Lung (tissue), 12 donors: Measurements from ENCODE around the gene NTN3. TPM values are rescaled to one million over a fixed set of nuclear protein-coding genes. Genes with fewer than 3 reads are reported as not detected.

Experiments
- ATAC-seq: fragments of 200-7000 bp; cut with Tn5 transposase; one replicate; pipeline ENCODE4 v1.9.1; 2020; ENCODE audit warnings: moderate number of reproducible peaks; ENCODE audit not compliant: insufficient read depth, low FRiP score
- DNase-seq, 3 donors: peaks; one replicate each; pipeline ENCODE4 v3.0.0-alpha.2; 2013 to 2017
- H3K27ac ChIP-seq, 2 donors: one replicate each; pipeline ENCODE4 v1.5.1; 2013; ENCODE audit warnings: mild to moderate bottlenecking in 2 of 2, moderate library complexity in 2 of 2, control low read depth in 1 of 2, inconsistent platforms in 1 of 2, low read depth in 1 of 2, low read length in 1 of 2
- H3K27me3 ChIP-seq, 3 donors: one replicate each; pipeline ENCODE4 v1.5.1; 2013; ENCODE audit warnings: low read length in 2 of 3; ENCODE audit not compliant: control insufficient read depth in 3 of 3, insufficient read depth in 3 of 3
- H3K36me3 ChIP-seq, 4 donors: one replicate each; pipeline ENCODE4 v1.5.1; 2013; ENCODE audit warnings: low read length in 4 of 4, mild to moderate bottlenecking in 1 of 4, moderate library complexity in 1 of 4; ENCODE audit not compliant: control insufficient read depth in 4 of 4, insufficient read depth in 4 of 4
- H3K4me1 ChIP-seq, 5 donors: one replicate each; pipeline ENCODE4 v1.5.1; 2013; ENCODE audit warnings: low read length in 5 of 5, mild to moderate bottlenecking in 2 of 5, moderate library complexity in 1 of 5; ENCODE audit not compliant: control insufficient read depth in 5 of 5, insufficient read depth in 5 of 5
- H3K4me3 ChIP-seq: one replicate; pipeline ENCODE4 v1.5.1; 2013; ENCODE audit warnings: mild to moderate bottlenecking, control low read depth, moderate library complexity
- H3K9ac ChIP-seq, 2 donors: one replicate each; pipeline ENCODE4 v1.5.1; 2013; ENCODE audit warnings: low read length in 2 of 2, control low read depth in 1 of 2; ENCODE audit not compliant: insufficient read depth in 1 of 2
- H3K9me3 ChIP-seq, 4 donors: one replicate each; pipeline ENCODE4 v1.5.1; 2013; ENCODE audit warnings: low read length in 3 of 4, mild to moderate bottlenecking in 1 of 4, moderate library complexity in 1 of 4; ENCODE audit not compliant: control insufficient read depth in 4 of 4, insufficient read depth in 3 of 4
- WGBS, 2 donors: extraction: QIAGEN DNeasy Blood & Tissue Kit; methylation state at CpG; one replicate each; pipeline ENCODE4 v1.1.7; 2013; 5-methylcytosine and 5-hydroxymethylcytosine counted together
- polyA plus RNA-seq, 2 donors: library from polyadenylated mRNA; stranded (reverse); fragments of 200-250 nt; gene quantifications; one replicate each; pipeline ENCODE4 v1.2.1, GENCODE V29; 2013
- total RNA-seq, 2 donors: library from RNA; depleted of rRNA in 1 of 2; stranded (reverse); fragments of >200 nt in 1 of 2; gene quantifications; one replicate each; pipeline ENCODE4 v1.2.1, GENCODE V29; 2014 to 2021
- TF ChIP-seq, protein P1 (sequence below): IDR thresholded peaks from 2 replicates; pipeline ENCODE4 v1.5.1; 2012; ENCODE audit warnings: mild to moderate bottlenecking; ENCODE audit errors: control extremely low read depth, extremely low read depth
- donor health status: control.
- donor health status: control.
- donor health status: Bipolar disorder and iron deficiency.
- donor health status: healthy.
- donor health status: DM: yes; HTN: yes; CAD: no.

The NTN3 gene
- total and polyA plus RNA-seq, 4 donors: 0.06 to 2.4 TPM; not detected in 2

DNA sequence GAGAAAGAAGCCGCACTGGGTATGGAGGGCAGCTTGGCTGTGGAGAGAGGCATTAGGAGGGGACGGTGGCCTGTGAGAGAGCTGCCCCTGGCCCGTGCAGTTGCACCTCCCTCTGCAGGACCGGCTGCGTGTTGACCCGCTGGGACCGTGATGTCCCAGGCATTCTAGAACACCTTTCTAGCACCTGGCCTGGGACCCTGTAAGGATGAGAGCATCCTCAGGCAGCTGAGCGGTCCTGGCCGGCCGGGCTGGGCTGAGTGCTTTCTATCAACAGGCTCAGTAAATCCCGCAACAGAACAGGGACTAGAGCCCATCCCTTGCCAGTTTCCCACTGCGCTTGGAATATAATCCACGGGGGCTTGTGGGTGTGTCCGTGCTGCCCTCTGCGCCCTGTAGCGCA lies 18.5 kb downstream of the NTN3 start:
- TF ChIP-seq, protein P1, sequence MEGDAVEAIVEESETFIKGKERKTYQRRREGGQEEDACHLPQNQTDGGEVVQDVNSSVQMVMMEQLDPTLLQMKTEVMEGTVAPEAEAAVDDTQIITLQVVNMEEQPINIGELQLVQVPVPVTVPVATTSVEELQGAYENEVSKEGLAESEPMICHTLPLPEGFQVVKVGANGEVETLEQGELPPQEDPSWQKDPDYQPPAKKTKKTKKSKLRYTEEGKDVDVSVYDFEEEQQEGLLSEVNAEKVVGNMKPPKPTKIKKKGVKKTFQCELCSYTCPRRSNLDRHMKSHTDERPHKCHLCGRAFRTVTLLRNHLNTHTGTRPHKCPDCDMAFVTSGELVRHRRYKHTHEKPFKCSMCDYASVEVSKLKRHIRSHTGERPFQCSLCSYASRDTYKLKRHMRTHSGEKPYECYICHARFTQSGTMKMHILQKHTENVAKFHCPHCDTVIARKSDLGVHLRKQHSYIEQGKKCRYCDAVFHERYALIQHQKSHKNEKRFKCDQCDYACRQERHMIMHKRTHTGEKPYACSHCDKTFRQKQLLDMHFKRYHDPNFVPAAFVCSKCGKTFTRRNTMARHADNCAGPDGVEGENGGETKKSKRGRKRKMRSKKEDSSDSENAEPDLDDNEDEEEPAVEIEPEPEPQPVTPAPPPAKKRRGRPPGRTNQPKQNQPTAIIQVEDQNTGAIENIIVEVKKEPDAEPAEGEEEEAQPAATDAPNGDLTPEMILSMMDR: no peak
- Histone ChIP-seq H3K9ac (no peak overlapping the region), H3K4me3 (no peak overlapping the region), H3K27me3 (no peaks in the 10 kb centered on the region), H3K9me3 (no peaks in the 10 kb centered on the region), H3K4me1 (peaks cover 0 to 26% (median 4%) of the 10 kb centered on the region in 5 donors), H3K27ac (no peak overlapping the region), H3K36me3 (peaks cover 0 to 6% (median 2%) of the 10 kb centered on the region in 4 donors)
- WGBS, 2 donors: 96 to 97% methylated on average over 16 of the region's 16 CpGs
- no peak for DNase-seq
- ATAC-seq: no peak

DNA sequence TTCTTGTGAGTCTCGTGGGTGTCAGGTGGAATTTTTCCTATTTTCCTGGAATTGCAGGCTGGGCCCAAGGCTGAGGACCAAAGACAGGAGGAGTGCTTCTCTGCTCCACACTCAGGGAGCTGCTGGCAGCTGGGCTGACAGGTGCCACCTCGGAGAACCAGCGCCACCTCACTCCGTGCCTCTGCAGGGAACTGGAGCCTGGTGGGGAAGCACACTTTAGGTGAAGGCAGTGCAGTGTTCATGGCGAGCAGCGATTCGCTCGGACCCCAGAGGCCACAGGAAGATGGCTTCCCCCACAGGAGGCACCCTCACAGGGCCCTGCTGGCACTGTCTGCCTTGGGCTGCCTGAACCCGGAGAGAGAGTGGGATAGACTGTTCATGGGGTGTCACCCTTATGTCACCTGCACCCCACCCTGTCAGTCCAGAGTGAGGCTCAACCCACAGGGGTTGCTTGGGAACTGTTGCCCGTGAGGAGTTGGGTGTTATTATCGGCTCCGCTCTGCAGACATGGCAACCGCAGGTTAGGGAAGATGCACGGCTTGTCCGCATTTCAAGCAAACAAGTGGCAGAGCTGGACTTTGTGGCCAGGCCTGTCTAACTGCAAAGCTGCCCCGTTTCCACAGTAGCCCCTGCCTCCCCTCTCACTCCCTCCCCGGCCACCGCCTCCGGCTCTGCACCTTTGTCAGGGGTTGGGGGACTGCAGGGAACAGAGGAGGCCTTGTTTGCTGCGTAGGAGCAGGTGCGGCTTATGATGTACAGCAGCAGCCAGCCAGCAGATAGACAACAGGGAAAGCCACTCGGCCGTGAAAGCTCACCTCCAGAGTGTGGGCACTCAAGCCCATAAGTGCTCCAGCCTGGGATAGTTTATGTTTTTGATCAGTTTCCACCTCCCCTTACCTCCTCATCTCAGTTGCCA lies 19.4 kb downstream of the NTN3 start:
- H3K4me1 ChIP-seq: peaks cover 0 to 18% (median 0%) of the 10 kb centered on the region in 5 donors
- H3K36me3 ChIP-seq: peaks cover 0 to 6% (median 2%) of the 10 kb centered on the region in 4 donors
- TF ChIP-seq, protein P1: no peak
- 90 to 91% methylated on average over 23 of the region's 23 CpGs for WGBS, 2 donors
- H3K27ac ChIP-seq: no peak overlapping the region
- H3K4me3 ChIP-seq: no peak overlapping the region
- H3K27me3 ChIP-seq: no peaks in the 10 kb centered on the region
- DNase-seq: peak in 2 of 3 donors; percentile 47 to 60
- no peaks in the 10 kb centered on the region for H3K9me3 ChIP-seq
- ATAC-seq: no peak
- H3K9ac ChIP-seq: no peak overlapping the region

DNA sequence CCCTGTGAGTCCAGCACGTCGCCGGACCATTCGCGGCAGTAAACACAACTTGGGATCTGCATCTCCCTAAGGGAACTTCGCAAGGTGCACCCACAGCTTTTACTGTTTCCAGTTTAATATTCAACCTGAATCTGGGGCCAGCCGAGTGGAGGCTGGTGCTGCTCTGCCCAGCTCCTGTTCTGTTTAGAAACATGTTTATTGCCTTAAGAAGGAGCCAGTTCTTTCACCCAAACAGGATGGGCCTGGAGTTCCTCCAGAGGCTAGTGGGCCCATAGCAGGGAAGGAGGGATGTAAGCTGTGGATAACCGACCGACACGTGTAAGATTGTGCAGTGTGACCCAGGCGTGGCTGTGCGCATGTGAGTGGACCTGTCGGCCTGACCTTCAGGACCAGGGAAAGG lies 21.2 kb downstream of the NTN3 start:
- Histone ChIP-seq H3K9ac (no peak overlapping the region), H3K9me3 (no peaks in the 10 kb centered on the region), H3K27me3 (no peaks in the 10 kb centered on the region), H3K36me3 (peaks cover 0 to 18% (median 14%) of the 10 kb centered on the region in 4 donors), H3K4me1 (peaks cover 0 to 20% (median 2%) of the 10 kb centered on the region in 5 donors), H3K4me3 (no peak overlapping the region), H3K27ac (no peak overlapping the region)
- 87% methylated on average over 13 of the region's 13 CpGs for WGBS, 2 donors
- TF ChIP-seq, protein P1: no peak
- DNase-seq (no peak), ATAC-seq (no peak)
